Activated CD4-positive, CD25-positive, alpha-beta regulatory T cell (primary cell): ENCODE results near the gene SMIM12.

Experiments used
- DNase-seq, 4 experiments: peaks; one replicate each; lab custom pipeline; 2025; lab: John Stamatoyannopoulos, UW

Gene SMIM12

GRCh38 chr1:34872133-34872503 lies 12.6 kb upstream of the SMIM12 start:
- DNase-seq, result no peak

- DNase-seq, result no peak
Observed at GRCh38 chr1:34871443-34872132, 12.0 kb upstream of the SMIM12 start.

DNA sequence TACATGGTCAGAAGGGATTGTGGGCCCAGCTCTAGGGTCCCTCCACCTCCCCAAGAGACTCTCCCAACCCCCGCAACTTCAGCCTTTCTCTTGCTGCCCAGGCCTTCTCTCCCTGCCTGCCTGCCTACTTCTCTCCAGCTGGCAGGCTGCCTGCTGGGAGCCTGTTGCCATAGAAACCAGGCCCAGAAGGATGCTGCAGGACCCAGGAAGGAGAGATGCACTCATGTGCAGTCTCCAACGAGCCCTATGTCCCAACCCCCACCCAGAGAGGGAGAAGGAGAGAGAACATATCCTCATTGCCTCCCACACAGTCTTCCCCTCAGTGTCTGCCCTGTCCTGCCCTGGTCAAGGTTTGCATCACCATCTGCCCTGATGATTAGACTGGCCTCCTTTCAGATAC lies 10.8 kb upstream of the SMIM12 start:
- no peak for DNase-seq

GRCh38 chr1:34869760-34870159 lies 10.2 kb upstream of the SMIM12 start:
- no peak for DNase-seq

DNA sequence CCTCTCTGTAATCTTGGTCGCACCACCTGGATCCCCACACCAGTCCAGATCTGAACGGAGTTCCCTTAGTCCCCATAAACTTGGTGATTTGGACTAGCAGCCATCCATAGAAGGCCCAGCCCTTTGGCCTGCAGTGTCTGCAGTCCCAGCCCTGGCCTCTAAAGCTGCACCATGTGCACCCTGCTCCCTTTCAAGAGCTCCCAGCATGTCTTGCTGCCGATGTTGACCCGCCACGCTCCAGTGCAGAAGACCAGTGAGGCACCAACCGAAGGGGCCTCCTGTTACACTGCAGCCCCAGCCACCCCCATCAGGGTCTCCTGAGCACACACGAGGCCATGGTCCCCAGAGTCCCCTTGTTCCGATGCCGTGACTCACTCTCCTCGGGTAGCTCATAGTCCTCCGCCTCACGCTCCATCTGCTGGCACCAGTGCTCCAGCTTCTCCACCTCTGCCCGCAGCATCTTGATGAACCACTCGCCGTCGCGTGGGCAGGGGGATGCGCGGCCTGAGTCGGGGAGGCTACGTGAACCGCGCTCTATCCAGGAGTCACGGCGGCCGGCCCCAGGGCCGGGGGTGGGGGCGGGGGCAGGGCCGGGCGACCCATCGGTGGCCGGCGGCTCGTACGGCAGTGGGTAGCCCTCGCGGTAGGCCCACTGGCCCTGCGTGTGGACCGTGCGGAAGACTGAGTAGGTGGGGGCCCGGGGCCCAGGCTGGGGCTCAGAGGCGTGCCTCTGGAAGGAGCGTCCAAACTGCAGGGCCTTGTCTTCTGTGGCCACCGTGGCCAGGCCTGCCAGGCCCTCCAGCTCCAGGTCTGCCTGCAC lies 8.9 kb upstream of the SMIM12 start:
- no peak for DNase-seq

- no peak for DNase-seq
Observed at GRCh38 chr1:34867415-34867814, 7.9 kb upstream of the SMIM12 start.

GRCh38 chr1:34866762-34867109 lies 7.2 kb upstream of the SMIM12 start:
- DNase-seq, result no peak

DNA sequence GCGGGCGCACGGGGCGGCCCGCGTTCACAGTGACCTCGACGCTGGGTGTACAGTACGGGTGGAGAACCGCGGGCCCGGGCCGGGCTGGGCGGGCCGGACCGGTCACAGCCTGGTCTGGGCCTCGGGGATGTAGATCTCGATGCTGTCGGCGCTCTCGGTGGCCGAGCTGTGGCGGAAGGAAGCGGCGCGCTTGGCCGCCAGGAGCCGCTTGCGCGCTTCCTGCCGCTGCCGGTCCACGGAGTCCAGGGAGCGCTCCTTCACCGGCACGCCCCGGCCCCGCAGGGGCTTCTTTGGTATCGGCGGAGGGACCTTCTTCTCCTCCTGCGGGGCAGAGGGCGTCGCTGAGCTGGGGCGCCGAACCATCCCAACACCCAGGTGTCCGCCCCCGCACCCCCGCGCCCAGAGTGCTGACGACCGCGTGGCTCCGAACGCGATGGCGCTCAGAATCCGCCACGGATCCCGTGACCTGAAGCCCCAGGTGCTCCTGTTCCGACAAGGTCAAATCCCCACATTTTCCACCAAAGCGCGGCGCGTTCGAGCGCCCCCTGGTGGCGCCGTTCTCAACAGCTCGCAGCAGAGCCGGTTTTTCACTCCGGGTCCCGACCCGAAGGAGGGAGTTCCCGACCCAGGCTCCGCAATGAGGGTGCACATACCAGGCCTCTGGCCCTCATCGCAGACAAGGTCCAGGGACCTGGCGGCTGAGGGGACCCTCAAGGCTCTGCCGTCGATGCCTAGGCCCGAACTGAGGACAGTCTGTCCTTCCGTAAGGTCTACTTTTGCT lies 6.6 kb upstream of the SMIM12 start:
- DNase-seq, result peak; percentile 80 to 96 (median 86)

GRCh38 chr1:34865573-34865972 lies 6.0 kb upstream of the SMIM12 start:
- DNase-seq, result no peak

GRCh38 chr1:34864759-34865158 lies 5.2 kb upstream of the SMIM12 start:
- no peak for DNase-seq

DNA sequence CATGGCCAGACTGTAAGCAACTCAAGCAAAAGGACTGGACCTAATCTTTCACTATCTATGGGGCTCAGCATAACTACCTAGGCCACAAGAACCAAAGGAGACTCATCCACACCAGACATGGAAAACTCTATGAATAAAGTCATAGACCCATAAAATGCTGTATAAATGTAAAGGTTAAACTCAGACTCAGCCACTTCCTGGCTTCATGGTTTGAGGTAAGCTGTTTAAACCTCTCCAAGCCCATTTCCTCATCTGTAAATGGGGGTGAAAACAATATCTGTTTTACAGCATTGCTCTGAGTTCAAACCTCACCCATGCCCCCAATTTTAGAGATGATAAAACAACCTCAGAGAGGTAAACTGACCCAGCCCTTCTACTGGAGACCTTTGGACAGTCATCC lies 4.0 kb upstream of the SMIM12 start:
- no peak for DNase-seq

- DNase-seq, result no peak
Observed at GRCh38 chr1:34858901-34859445, 576 bp downstream of the SMIM12 start.

DNA sequence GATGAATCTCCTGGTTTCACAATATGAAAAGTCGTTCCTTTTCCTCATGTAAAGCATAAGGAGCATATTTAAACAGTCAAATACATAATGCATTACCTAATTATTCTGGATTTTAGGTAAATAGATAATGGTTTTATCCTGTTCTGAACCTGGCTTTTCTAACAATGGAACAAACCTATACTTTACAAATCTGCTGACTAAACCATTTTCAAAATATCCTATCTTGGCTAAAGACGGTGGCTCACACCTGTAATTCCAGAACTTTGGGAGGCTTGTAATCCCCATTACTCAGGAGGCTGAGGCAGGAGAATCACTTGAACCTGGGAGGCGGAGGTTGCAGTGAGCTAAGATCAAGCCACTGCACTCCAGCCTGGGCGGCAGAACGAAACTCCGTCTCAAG lies 2.9 kb downstream of the SMIM12 start:
- no peak for DNase-seq

GRCh38 chr1:34852677-34853217 lies 6.8 kb downstream of the SMIM12 start:
- DNase-seq, result peak; percentile 76 to 84 (median 78)

DNA sequence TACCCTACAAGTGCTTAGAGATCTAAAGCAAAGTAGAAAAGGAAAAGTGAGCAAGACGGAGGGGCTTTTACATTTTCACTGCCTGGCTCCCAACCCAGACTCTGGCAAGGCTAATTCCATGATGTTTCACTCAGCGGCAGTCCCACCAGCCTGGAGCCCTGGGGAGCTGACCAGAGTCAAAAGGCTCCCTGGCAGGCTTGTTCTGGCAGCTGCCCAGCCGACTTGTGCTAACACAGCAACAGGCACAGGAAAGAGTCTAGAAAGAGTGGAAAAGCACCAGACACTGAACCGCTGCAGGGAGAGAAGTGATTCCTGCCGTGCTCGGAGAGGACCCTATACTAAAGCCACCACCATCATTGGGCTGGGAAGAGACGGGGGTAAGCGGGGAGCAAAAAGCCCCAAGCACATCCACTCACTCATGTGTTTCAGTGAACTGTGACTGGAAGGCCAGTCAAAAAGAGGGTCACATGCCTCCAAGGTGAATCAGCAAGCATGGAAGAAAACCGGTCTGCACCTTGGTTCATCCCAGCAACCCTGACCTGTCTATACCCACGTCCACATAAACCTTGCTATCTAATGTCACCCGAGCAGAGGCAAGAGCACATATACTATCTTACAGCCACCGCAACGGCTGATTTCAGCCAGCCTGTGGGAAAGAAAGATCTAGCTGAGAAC lies 8.0 kb downstream of the SMIM12 start:
- no peak for DNase-seq

GRCh38 chr1:34850382-34850781 lies 9.2 kb downstream of the SMIM12 start:
- DNase-seq, result no peak

DNA sequence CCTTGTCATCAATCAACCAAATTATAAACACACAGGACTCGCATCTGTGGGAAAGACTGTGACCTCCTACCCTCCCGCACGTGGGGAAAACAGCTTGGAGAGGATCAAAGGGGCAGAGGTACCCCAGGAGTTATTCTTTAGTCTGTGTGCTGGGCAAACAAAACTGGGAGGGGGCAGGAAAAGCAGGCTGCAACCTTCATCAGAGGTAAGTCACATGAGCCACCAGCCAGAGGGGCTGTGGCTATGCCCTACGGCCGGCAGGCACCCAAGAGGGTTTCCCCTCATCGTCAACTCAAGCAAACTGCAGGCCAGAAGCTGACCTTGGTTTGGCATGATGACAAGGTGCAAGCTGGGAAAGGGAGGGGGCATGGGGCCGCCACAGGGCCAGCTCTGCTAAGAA lies 12.5 kb downstream of the SMIM12 start:
- DNase-seq, result no peak

- no peak for DNase-seq
Observed at GRCh38 chr1:34846265-34846664, 13.3 kb downstream of the SMIM12 start.

- no peak for DNase-seq
Observed at GRCh38 chr1:34845131-34845901, 14.2 kb downstream of the SMIM12 start.

- DNase-seq, result no peak
Observed at GRCh38 chr1:34844252-34844634, 15.3 kb downstream of the SMIM12 start.
